SK-N-SH (cell line): ENCODE data around the gene NANOS3. TPM values are rescaled to one million over a fixed set of nuclear protein-coding genes. Genes with fewer than 3 reads are reported as not detected.

ENCODE experiments used
- CTCF ChIA-PET: fragments of 300-600, 350-600 bp; formaldehyde crosslinking; extraction: SDS; loops from one replicate; lab custom pipeline; 2021; lab: Yijun Ruan, JAX
- POLR2A ChIA-PET: fragments of 350-600 bp; sonication (Branson Sonifier 250); formaldehyde crosslinking; extraction: SDS; loops from one replicate; lab custom pipeline; 2020; ENCODE audit warnings: antibody characterized with exemption, inconsistent platforms; lab: Yijun Ruan, JAX
- DNase-seq: peaks from one replicate; pipeline ENCODE4 v3.0.0; 2012
- H2AFZ ChIP-seq: fragments of 200-600 bp; sonication (generic); 2 replicates; pipeline ENCODE4 v1.8.1; 2016; ENCODE audit warnings: antibody characterized with exemption, mild to moderate bottlenecking, low read depth
- H3F3A ChIP-seq: fragments of 200-600 bp; sonication (generic); replicated peaks from 2 replicates; pipeline ENCODE3; 2016; ENCODE audit warnings: antibody characterized with exemption, mild to moderate bottlenecking; ENCODE audit not compliant: insufficient read depth
- H3K27ac ChIP-seq, 2 experiments: fragments of 200-500 bp in 1 of 2; fragments of 200-600 bp in 1 of 2; sonication (Bioruptor generic) in 1 of 2; sonication (generic), shearing (Covaris generic) in 1 of 2; 2 replicates each; pipeline versions ENCODE4 v1.5.1 to v1.6.1; 2014 to 2016; ENCODE audit warnings: low read depth in 2 of 2, inconsistent platforms in 1 of 2, low read length in 1 of 2, mild to moderate bottlenecking in 1 of 2, mixed read lengths in 1 of 2
- H3K27me3 ChIP-seq: fragments of 200-600 bp; sonication (generic), shearing (Covaris generic); 2 replicates; pipeline ENCODE4 v1.6.1; 2016; ENCODE audit warnings: mixed run types; ENCODE audit not compliant: insufficient read depth
- H3K36me3 ChIP-seq, 2 experiments: fragments of 200-500 bp in 1 of 2; fragments of 200-600 bp in 1 of 2; sonication (Bioruptor generic) in 1 of 2; sonication (generic) in 1 of 2; replicated peaks in 1 of 2; 2 replicates each; pipeline versions ENCODE3 to v1.5.1; 2014 to 2016; ENCODE audit warnings: low read length in 1 of 2, mild to moderate bottlenecking in 1 of 2; ENCODE audit not compliant: insufficient read depth in 2 of 2, control insufficient read depth in 1 of 2
- H3K4me1 ChIP-seq, 2 experiments: fragments of 200-500 bp in 1 of 2; fragments of 200-600 bp in 1 of 2; sonication (Bioruptor generic) in 1 of 2; sonication (generic), shearing (Covaris generic) in 1 of 2; 2 replicates each; pipeline versions ENCODE4 v1.5.1 to v1.6.1; 2014 to 2016; ENCODE audit warnings: low read depth in 1 of 2, low read length in 1 of 2, mixed run types in 1 of 2; ENCODE audit not compliant: insufficient read depth in 2 of 2, control insufficient read depth in 1 of 2
- H3K4me2 ChIP-seq: fragments of 200-600 bp; sonication (generic), shearing (Covaris generic); 2 replicates; pipeline ENCODE4 v1.6.1; 2017; ENCODE audit warnings: mixed run types
- H3K4me3 ChIP-seq, 2 experiments: fragments of 200-500 bp in 1 of 2; fragments of 200-600 bp in 1 of 2; sonication (Bioruptor generic) in 1 of 2; sonication (generic), shearing (Covaris generic) in 1 of 2; 2 replicates each; pipeline versions ENCODE4 v1.5.1 to v1.8.1; 2014 to 2016; ENCODE audit warnings: low read depth in 2 of 2, inconsistent platforms in 1 of 2, low read length in 1 of 2, mild to moderate bottlenecking in 1 of 2, mixed read lengths in 1 of 2, moderate library complexity in 1 of 2
- H3K79me2 ChIP-seq: fragments of 200-600 bp; sonication (generic); 2 replicates; pipeline ENCODE4 v1.8.1; 2017; ENCODE audit warnings: mild to moderate bottlenecking; ENCODE audit not compliant: insufficient read depth
- H3K9ac ChIP-seq: fragments of 200-600 bp; sonication (generic); 2 replicates; pipeline ENCODE4 v1.6.1; 2017; ENCODE audit warnings: mixed run types
- H3K9me2 ChIP-seq: fragments of 200-600 bp; sonication (generic); 2 replicates; pipeline ENCODE4 v1.6.1; 2017; ENCODE audit warnings: mixed run types
- H3K9me3 ChIP-seq: fragments of 200-600 bp; sonication (generic); 2 replicates; pipeline ENCODE4 v1.6.1; 2017; ENCODE audit warnings: mixed run types, mild to moderate bottlenecking, moderate library complexity
- H4K20me1 ChIP-seq: fragments of 200-600 bp; sonication (generic); 2 replicates; pipeline ENCODE4 v1.6.1; 2017; ENCODE audit warnings: mild to moderate bottlenecking, mixed run types; ENCODE audit not compliant: insufficient read depth
- CHD2 ChIP-seq: fragments of 150-350 bp; IDR thresholded peaks from 2 replicates; pipeline ENCODE4 v1.6.1; 2018; ENCODE audit warnings: low read length; ENCODE audit not compliant: partially characterized antibody
- CTCF ChIP-seq: fragments of 200-600 bp; sonication (generic); IDR thresholded peaks from 2 replicates; pipeline ENCODE4 v1.6.1; 2017; ENCODE audit warnings: antibody characterized with exemption, mild to moderate bottlenecking, moderate library complexity
- FOSL2 ChIP-seq: IDR thresholded peaks from 2 replicates; pipeline ENCODE4 v1.4.0; 2012; ENCODE audit warnings: low read depth, mild to moderate bottlenecking, moderate library complexity, borderline replicate concordance
- FOXJ3 ChIP-seq: sonication (generic); formaldehyde crosslinking; IDR thresholded peaks from 2 replicates; pipeline ENCODE4 v1.5.1; 2020; ENCODE audit warnings: mild to moderate bottlenecking, missing genetic modification reagents
- GATA2 ChIP-seq: sonication (generic); formaldehyde crosslinking; IDR thresholded peaks from 2 replicates; pipeline ENCODE4 v1.5.0; 2020; ENCODE audit warnings: mild to moderate bottlenecking, missing genetic modification reagents
- IRF3 ChIP-seq: fragments of 150-350 bp; IDR thresholded peaks from 2 replicates; pipeline ENCODE4 v1.6.1; 2016; ENCODE audit warnings: mild to moderate bottlenecking, low read depth, low read length
- JUND ChIP-seq: IDR thresholded peaks from 2 replicates; pipeline ENCODE4 v1.4.0; 2012
- MXI1 ChIP-seq: IDR thresholded peaks from 2 replicates; pipeline ENCODE4 v1.6.1; 2012; ENCODE audit warnings: mild to moderate bottlenecking, low read depth, low read length, improper control_type of control experiment
- PBX3 ChIP-seq: IDR thresholded peaks from 2 replicates; pipeline ENCODE4; 2012
- POLR2AphosphoS5 ChIP-seq: IDR thresholded peaks from 2 replicates; pipeline ENCODE4 v1.6.1; 2012; ENCODE audit warnings: low read depth, low read length
- RAD21 ChIP-seq: IDR thresholded peaks from 2 replicates; pipeline ENCODE4 v1.6.1; 2012; ENCODE audit warnings: mild to moderate bottlenecking, low read length
- REST ChIP-seq: IDR thresholded peaks from 2 replicates; pipeline ENCODE4 v1.6.1; 2012; ENCODE audit warnings: mild to moderate bottlenecking, low read depth, low read length, moderate library complexity
- TAF1 ChIP-seq: IDR thresholded peaks from 2 replicates; pipeline ENCODE4 v1.6.1; 2012; ENCODE audit warnings: low read depth, mild to moderate bottlenecking, low read length, moderate library complexity, borderline replicate concordance
- TCF12 ChIP-seq: IDR thresholded peaks from 2 replicates; pipeline ENCODE4 v1.4.0; 2012
- TEAD4 ChIP-seq: IDR thresholded peaks from 2 replicates; pipeline ENCODE4 v1.4.0; 2012; ENCODE audit warnings: mild to moderate bottlenecking, borderline replicate concordance; ENCODE audit not compliant: insufficient read depth
- USF1 ChIP-seq: IDR thresholded peaks from 2 replicates; pipeline ENCODE4 v1.4.0; 2012; ENCODE audit warnings: low read depth, borderline replicate concordance
- USF2 ChIP-seq: fragments of 150-350 bp; IDR thresholded peaks from 2 replicates; pipeline ENCODE4 v1.6.1; 2017; ENCODE audit warnings: antibody characterized with exemption, low read length, low read depth, borderline replicate concordance
- YY1 ChIP-seq: IDR thresholded peaks from 2 replicates; pipeline ENCODE4 v1.4.0; 2012; ENCODE audit warnings: low read depth, mild to moderate bottlenecking
- WGBS: methylation state at CpG from one replicate; pipeline ENCODE4 v1.1.6; 2017; ENCODE audit warnings: low lambda C conversion rate; 5-methylcytosine and 5-hydroxymethylcytosine counted together
- polyA plus RNA-seq, 3 experiments: library from polyadenylated mRNA; depleted of rRNA; stranded (reverse); fragments of >200 nt; gene quantifications; 2 replicates each; pipeline ENCODE4 v1.2.3, GENCODE V29; 2012

NANOS3 gene
- polyA plus RNA-seq, 1 of the 3 experiments (the other 2 are of a cell fraction): 0.53 TPM

- TF ChIP-seq GATA2 (CRISPR knock-in tag): no peak
- TF ChIP-seq FOXJ3: no peak
- TF ChIP-seq CTCF: no peak
These were observed 16.1 kb upstream of the NANOS3 start (continued) for GRCh38 chr19:13860679-13861391.

GRCh38 chr19:13861392-13861713 lies 15.6 kb upstream of the NANOS3 start:
- Histone ChIP-seq H4K20me1 (no peaks in the 10 kb centered on the region), H3K27me3 (no peaks in the 10 kb centered on the region), H3K9ac (peak overlapping the region; percentile 96), H3K4me1 (peaks cover 9 to 17% of the 10 kb centered on the region in 2 experiments; a peak in 3 of 4 replicates), H3F3A (peaks cover 33% of the 10 kb centered on the region), H3K4me2 (peak overlapping the region; percentile 72), H3K79me2 (peaks cover 13% of the 10 kb centered on the region; the same call in 1 of the 2 replicates), H3K9me3 (no peaks in the 10 kb centered on the region), H3K27ac (peak overlapping the region; percentile 82 to 98), H3K36me3 (no peaks in the 10 kb centered on the region), H3K9me2 (no peaks in the 10 kb centered on the region), H3K4me3 (peak overlapping the region in 1 of 2 experiments; percentile 61; a peak in 2 of 4 replicates), H2AFZ (no peak overlapping the region)
- WGBS: 78% methylated on average over 8 of the region's 11 CpGs
- DNase-seq: peak; percentile 25
- ChIA-PET CTCF (interaction anchor here (1.1 to 8.2 kb wide), 12 partner anchors 10 to 272 kb away, joined by 3 to 133 read pairs (median 15); partner anchors contain the start of genes C19orf53 and MRI1), POLR2A (interaction anchor here (0.7 to 2.1 kb wide), 4 partner anchors 13 to 25 kb away, joined by 3 to 9 read pairs (median 6); no protein-coding TSS in a partner anchor)
- TF ChIP-seq PBX3 (no peak), TEAD4 (no peak), USF1 (no peak), TCF12 (no peak), REST (no peak), RAD21 (no peak), GATA2 (CRISPR knock-in tag) (no peak), JUND (no peak), CHD2 (no peak), USF2 (no peak), TAF1 (no peak), MXI1 (no peak), FOSL2 (no peak), YY1 (no peak), IRF3 (no peak), POLR2AphosphoS5 (no peak)
